ENCODE measurements around the gene PALM2AKAP2.
A peak's percentile ranks its signal among the peaks of the same experiment; 100 is the strongest.
"Not testable (repeated sequence)": the region's sequence is repeated elsewhere in the genome, so short reads cannot be mapped to it uniquely, and the experiment has no call there.

The PALM2AKAP2 gene

DNA sequence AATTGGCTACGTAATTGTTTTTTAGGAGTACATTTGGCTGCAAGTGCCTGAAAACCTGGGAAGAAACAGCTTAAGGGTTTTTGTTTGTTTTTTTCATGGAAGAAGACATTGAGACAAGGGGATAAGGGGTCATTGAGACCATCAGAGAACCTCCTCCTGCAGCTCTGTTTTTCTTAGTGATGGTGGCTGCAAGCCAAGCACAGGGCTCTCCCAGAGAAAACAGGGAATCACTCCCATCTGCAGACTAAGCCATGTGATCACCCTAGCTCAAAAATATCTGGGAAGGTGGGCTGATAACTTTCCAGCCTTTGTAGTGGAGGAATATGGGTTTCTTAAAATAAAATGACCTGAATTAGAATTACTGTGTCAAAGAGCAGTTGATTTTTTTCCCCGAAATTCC, 25.1 kb downstream of the PALM2AKAP2 start:
- no peak for DNase-seq (ENCODE audit: low read depth)

- no peak for DNase-seq (ENCODE audit: low read depth)
Observed at GRCh38 chr9:109806506-109807115, 26.6 kb downstream of the PALM2AKAP2 start.

- DNase-seq (ENCODE audit: low read depth), result no peak
Observed at GRCh38 chr9:109811876-109812275, 31.9 kb downstream of the PALM2AKAP2 start.

DNA sequence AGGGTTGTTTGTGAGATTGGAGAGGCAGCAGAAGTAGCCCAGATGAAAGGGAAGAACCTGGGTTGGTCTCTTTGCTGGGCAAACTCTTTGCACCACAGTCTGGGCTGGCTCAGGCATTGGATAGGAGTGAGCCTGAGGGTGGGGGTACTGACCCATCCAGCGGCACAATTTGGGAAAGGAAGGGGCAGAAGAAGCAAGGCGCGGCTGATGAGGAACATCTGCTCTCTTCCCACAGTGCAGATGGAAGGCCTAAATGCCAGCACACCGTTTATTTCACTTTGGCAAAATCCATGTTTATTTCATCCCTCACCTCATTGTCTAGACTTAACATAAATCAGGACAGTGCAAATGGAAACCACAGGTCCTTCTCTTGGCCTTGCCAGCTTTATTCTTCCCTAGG, 32.3 kb downstream of the PALM2AKAP2 start:
- no peak for DNase-seq (ENCODE audit: low read depth)

DNA sequence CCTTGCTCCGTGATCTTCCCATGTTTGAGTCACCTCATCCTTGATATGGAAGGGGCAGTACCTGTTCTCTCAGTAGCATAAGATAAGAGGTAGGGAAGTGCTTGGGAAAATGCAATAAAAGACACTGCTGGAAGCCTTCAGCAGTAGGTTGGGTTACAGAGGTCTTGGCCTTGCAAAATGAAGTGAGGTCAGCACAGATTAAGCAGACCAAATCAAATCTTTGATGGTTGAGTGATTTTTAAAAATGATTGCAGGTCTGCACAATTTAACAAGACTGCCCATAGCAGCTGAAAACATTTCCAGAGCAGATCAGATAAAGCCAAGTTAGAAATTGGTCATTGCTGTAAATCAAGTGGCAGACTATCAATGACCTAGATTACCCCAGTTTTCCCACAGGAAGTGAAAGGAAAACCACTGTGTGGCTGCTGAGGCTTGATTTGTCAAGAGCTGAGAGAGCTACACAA, 32.9 kb downstream of the PALM2AKAP2 start:
- DNase-seq (ENCODE audit: low read depth), result no peak

DNA sequence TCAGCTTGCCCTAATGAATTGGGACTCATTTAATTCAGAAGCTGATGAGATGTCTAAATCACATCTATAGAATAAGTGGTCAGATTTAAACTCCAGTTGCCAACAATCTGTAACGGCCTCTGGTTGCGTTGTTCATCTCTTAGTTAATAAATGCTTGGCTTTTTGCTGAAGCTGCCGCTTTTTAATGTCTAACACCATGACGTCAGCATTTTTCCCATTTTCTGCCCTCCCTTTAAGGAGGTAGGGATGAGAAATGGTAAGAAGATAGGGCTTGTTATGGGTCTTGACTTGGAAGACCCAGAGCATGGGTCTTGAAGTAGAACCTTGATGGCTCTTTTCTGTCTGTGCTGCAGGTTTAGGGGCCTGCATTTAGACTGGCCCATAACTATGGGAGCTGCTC, 33.3 kb downstream of the PALM2AKAP2 start:
- no peak for DNase-seq (ENCODE audit: low read depth)

DNA sequence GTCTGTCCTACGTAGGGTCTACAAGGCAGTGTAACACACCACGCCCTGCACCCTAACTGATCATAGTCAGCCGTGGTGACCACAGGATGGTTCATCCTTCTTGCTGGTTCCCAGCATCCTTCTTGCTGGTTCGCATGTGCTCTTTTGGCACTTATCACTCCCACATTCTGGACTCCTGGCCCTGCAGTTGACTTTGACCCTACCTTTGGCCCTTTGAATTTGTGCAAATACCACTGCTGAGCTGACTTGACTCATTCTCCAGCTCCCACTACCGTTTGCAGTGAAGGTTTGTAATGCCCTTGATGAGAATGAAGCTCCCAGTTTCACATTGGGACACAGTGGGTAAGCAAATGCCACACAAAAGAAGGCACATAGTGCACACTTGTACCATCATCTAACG, 33.8 kb downstream of the PALM2AKAP2 start:
- DNase-seq (ENCODE audit: low read depth), result no peak

GRCh38 chr9:109815366-109815947, 35.5 kb downstream of the PALM2AKAP2 start:
- DNase-seq (ENCODE audit: low read depth), result no peak

GRCh38 chr9:109816490-109816889, 36.5 kb downstream of the PALM2AKAP2 start:
- peak; percentile 97 for DNase-seq (ENCODE audit: low read depth)

GRCh38 chr9:109817146-109817845, 37.3 kb downstream of the PALM2AKAP2 start:
- DNase-seq (ENCODE audit: low read depth), result peak; percentile 13

DNA sequence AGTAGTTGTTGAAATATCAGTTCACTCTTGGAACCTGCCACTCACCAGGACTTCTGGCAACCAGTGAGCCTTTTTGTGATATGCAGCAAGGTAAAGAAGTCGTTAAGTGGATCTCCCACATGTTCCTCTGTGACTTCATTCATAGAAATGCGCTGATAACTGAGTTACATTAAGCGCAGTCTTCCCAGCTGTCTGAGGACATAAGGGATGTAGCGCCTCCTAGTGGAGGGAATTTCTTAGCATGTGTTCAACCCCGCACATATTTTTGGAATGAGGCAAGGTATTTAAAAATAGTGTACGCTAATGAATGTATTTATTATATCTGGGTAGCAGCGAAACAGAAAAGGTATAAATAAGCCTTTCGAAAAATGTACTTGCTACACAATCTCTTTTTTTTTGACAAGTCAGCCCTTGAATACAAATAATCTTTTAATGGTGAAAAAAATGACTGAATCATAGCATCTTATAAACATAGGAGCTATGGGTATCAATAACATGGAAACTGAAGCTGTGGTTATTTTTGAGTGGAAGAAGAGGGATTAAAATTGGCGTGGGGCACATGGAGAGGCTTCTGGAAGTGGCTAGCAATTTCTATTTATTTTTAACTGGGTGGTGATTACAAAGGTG, 38.0 kb downstream of the PALM2AKAP2 start:
- peak; percentile 86 for DNase-seq (ENCODE audit: low read depth)

- no peak for DNase-seq (ENCODE audit: low read depth)
Observed at GRCh38 chr9:109821711-109822110, 41.7 kb downstream of the PALM2AKAP2 start.

DNA sequence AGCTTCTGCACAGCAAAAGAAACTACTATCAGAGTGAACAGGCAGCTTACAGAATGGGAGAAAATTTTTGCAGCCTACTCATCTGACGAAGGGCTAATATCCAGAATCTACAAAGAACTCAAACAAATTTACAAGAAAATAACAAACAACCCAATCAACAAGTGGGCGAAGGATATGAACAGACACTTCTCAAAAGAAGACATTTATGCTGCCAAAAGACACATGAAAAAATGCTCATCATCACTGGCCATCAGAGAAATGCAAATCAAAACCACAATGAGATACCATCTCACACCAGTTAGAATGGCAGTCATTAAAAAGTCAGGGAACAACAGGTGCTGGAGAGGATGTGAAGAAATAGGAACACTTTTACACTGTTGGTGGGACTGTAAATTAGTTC, 45.4 kb downstream of the PALM2AKAP2 start:
- not testable (repeated sequence) for DNase-seq (ENCODE audit: low read depth)

DNA sequence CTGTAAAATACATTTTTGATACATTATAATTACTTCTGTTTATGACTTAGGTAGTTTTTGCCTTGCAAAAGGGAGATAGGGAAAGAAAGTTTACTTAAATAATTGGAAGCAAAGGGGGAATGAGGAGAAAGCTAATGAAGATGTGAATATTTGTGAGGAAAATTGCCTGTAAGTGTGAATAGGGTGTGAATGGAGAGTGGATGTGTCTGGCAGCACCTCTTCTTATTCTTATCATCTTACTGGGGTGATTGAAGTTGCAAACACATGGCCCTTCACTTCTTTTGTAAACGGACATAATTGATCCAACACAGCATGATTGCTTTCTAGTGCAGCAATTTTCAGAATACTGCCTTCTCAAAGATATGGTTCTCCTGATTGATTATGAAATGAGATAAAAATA, 46.6 kb downstream of the PALM2AKAP2 start:
- no peak for DNase-seq (ENCODE audit: low read depth)

- DNase-seq (ENCODE audit: low read depth), result no peak
Observed at GRCh38 chr9:109828254-109828653, 48.3 kb downstream of the PALM2AKAP2 start.
